Astrocyte of the cerebellum (primary cell): Measurements from ENCODE around the gene ARHGEF7.

Experiments
- DNase-seq: peaks from one replicate; pipeline ENCODE4 v3.0.0-alpha.2; 2011; ENCODE audit warnings: low read depth
- H3K4me3 ChIP-seq: 2 replicates; pipeline ENCODE4 v1.5.1; 2011; ENCODE audit warnings: mild to moderate bottlenecking, low read depth, low read length, moderate library complexity
- in situ Hi-C: cut with HindIII; loops from 2 replicates; pipeline ENCODE4 v1.10.0; 2017; ENCODE audit warnings: low sequenced_read_pairs
- TF ChIP-seq, protein P1 (sequence below): IDR thresholded peaks from 2 replicates; pipeline ENCODE4 v1.5.1; 2012; ENCODE audit warnings: low read length, low read depth, moderate library complexity, mild to moderate bottlenecking; ENCODE audit errors: missing control alignments

Gene ARHGEF7

DNA sequence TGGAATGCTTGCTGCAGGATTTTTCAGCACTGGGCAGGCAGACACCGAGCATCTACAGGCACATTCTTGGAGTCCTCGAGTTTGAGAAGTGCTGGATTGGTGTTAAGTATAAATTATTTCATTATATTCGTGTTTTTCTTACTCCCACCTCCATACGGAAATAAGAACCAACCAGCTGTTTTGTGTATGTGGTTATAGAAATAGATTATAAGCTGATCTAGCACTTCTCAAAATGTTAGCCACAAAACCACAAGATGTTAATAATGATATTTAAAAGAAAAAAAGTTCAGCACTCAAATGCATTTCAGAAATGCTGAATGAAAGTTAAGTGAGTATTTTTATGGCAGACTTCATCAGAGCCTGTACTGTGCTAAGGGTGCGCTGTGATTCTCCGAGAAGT, 181.3 kb downstream of the ARHGEF7 start:
- DNase-seq, result no peak
- in situ Hi-C loops, result no loop called here
- no peak overlapping the region for H3K4me3 ChIP-seq
- TF ChIP-seq, protein P1, sequence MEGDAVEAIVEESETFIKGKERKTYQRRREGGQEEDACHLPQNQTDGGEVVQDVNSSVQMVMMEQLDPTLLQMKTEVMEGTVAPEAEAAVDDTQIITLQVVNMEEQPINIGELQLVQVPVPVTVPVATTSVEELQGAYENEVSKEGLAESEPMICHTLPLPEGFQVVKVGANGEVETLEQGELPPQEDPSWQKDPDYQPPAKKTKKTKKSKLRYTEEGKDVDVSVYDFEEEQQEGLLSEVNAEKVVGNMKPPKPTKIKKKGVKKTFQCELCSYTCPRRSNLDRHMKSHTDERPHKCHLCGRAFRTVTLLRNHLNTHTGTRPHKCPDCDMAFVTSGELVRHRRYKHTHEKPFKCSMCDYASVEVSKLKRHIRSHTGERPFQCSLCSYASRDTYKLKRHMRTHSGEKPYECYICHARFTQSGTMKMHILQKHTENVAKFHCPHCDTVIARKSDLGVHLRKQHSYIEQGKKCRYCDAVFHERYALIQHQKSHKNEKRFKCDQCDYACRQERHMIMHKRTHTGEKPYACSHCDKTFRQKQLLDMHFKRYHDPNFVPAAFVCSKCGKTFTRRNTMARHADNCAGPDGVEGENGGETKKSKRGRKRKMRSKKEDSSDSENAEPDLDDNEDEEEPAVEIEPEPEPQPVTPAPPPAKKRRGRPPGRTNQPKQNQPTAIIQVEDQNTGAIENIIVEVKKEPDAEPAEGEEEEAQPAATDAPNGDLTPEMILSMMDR, result no peak

DNA sequence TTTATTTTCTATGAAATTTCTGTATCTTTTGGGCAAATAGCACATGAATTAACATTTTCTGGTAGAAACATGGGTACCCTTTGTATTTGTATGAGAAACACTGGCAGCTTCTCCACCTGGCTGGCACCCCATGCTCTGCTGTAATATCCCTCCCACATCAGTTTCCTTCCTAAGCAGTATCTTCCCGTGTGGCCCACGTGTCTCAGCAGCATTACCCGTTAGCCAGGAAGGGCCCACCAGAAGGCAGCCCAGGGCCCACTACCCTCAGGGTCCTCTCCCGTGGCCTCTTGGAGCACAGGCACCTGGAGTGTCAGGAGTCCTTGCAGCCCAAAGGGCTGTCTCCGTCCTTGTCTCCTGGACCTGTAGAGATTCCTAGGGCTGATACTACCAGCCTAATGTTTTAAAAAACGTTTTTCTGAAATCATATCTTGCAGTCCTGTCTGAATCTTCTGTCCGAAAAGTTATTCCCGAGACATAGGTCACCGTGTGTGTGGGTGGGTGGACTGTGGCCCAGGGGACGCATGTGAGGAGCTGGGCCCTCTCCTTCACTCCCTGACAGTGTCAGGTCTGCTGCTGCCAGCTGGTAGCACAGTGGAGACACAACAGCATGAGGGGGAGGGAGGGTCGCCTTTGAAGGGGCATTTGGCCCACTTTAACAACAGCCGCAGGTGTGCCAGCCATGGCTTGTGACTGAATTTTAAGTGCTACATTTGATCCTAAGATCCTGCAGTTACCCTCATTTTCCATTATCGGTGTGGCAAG, 183.3 kb downstream of the ARHGEF7 start:
- TF ChIP-seq, protein P1, result no peak
- in situ Hi-C loops, result no loop called here
- H3K4me3 ChIP-seq, result no peak overlapping the region
- DNase-seq, result no peak

DNA sequence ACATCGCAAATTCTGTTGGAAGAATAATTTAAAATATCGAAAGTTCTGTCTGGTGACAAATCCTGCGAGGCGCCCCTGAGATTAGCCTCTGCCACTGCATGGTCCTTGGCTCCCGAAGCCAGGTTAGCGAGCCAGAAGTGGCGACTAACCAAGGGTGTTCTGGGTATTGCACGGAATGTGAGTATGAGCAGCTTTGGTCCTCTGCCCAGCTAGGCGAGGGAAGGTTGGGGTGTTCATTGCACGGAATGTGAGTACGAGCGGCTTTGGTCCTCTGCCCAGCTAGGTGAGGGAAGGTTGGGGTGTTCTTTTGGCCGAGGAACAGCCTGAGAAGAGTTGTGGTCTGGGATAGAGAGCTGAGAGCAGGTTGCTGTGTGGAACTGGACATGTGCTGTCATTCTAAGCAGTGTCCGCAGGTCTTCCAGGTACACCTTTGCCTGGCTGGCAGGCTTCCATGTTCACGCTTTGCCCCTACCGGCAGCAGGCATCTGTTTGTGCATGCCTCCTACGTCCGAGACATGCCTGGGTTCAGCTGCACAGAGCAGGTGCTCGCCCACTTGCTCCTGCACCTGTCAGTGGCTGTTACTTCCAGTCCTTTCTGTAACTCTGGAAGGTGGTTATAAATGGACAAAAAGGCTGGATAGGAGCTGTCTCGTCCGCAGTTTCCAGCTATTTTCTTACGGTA, 187.1 kb downstream of the ARHGEF7 start:
- DNase-seq, result no peak
- in situ Hi-C loops, result no loop called here
- TF ChIP-seq, protein P1, result no peak
- no peak overlapping the region for H3K4me3 ChIP-seq

DNA sequence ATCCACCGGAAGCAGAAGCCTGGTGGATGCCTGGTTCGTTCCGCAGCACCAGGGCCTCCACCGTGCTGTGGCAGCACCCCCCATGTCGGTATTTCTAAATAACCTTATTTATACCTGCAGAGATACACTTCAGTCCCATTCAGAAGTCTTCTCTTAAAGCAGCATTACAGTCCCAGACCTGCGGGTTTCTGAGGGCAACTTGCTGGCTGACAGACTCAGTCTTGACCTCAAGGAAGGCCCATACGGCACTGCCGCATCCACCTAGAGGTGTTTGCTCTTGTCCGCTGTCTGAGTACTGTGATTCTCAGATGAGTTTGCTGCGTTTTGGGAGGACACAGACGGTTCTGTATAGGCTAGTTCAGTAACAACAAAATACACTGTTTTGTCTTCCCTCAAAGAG, 188.4 kb downstream of the ARHGEF7 start:
- TF ChIP-seq, protein P1, result no peak
- no peak overlapping the region for H3K4me3 ChIP-seq
- in situ Hi-C loops, result no loop called here
- DNase-seq, result no peak

DNA sequence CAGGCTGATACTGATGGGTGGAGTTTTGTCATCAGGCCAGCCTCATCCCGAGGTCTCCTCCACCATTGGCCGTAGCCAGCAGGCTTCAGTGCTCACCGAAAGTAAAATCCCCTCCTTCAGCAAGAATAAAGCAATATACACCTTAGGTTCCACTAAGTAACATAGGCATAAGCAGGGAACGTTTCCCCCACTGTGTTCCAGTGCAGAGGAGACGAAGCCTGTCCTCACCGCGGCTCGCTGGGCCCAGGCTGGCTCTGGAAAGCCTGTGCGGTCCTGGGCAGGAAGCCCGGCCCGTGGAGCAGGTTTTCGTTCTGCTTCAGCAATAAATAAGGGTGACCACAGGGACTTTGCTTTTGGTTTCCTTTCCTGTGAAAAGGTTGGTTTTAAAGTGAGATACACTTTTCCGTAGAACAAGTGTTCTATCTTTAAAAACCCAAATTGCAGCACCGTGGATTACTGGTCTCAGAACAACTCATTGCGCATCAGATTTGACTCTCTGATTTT, 189.0 kb downstream of the ARHGEF7 start:
- TF ChIP-seq, protein P1, result no peak
- in situ Hi-C loops, result no loop called here
- DNase-seq, result no peak
- H3K4me3 ChIP-seq, result no peak overlapping the region

DNA sequence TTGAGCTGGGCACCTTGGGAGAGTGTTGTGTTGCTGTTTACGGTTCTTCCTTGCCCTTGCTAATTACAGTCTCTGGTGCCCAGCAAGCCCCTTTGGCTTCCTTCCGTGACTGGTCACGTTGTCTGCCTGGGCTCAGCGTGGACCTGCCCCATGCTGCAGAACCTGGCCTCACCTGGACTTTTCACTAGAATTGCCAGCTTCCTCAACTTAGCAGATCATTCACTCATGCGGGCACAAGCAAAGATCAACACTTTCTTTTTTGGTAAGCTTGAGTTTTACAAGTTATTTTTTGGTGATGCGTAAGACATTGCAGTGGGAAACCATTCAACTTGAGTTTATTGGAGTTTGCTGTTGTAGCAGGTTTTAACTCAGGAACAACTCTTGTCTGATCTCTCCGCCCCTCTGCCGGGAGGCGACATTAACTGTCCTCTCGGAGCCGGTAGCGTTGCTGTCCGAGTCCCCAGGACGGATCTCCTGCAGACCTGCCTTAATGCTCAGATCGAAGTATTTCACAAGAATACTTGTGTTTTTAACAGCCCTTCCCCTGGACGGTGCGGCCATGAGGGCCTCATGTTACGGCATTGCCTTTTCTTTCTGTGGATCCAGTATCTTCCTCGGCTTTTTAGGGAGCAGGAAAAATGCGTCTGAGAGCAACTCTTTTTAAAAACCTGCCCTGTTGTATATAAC, 189.6 kb downstream of the ARHGEF7 start:
- TF ChIP-seq, protein P1, result no peak
- H3K4me3 ChIP-seq, result no peak overlapping the region
- no peak for DNase-seq
- in situ Hi-C loops, result no loop called here
